ENCODE results near the gene NTRK2.

Gene NTRK2

GRCh38 chr9:84993105-84993504, 323.6 kb downstream of the NTRK2 start:
- no peak for DNase-seq

GRCh38 chr9:84996029-84996428, 326.5 kb downstream of the NTRK2 start:
- no peak for DNase-seq

- DNase-seq = no peak
Measured at GRCh38 chr9:84996716-84997115, 327.2 kb downstream of the NTRK2 start.

GRCh38 chr9:84997472-84997871, 327.9 kb downstream of the NTRK2 start:
- DNase-seq = no peak

DNA sequence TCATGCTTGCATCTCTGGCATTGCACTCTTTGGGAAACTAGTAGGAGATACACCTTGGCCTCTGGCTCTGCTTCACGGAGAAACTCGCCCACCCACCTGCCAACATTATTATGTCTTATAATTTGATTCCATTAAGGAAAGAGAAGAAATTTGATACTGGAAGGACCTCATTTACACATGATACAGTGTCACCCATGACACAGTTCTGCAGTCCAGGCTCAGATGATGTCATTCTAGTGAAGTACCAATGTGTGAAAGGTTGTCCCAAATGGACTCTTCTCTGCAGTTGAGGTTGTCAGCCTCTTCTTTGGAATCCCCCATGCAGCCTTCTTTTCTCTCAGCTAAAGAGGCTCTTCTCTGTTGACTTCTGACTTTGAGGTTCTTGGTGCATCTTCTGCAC, 329.1 kb downstream of the NTRK2 start:
- no peak for DNase-seq

GRCh38 chr9:84999788-85000187, 330.3 kb downstream of the NTRK2 start:
- no peak for DNase-seq

DNA sequence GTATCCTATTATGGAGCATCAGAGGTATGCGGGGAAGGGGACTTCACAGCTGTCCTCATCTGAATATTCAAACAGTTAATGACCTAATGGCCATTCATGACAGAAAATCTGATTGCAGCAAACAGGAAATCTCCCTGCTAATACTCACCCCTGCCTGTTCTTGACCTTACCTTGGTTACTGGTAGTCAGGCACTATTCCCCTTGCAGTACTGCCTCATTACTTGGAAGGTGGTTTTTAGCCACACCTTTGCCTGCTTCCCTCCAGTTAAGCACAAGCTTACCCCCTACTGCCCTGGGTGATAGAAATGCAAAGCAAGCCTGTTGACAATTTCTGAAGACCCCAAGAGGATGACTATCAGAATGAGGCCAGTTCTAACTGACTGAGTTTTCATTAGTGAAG, 332.4 kb downstream of the NTRK2 start:
- DNase-seq = no peak

- DNase-seq = no peak
Measured at GRCh38 chr9:85004818-85005413, 335.4 kb downstream of the NTRK2 start.

DNA sequence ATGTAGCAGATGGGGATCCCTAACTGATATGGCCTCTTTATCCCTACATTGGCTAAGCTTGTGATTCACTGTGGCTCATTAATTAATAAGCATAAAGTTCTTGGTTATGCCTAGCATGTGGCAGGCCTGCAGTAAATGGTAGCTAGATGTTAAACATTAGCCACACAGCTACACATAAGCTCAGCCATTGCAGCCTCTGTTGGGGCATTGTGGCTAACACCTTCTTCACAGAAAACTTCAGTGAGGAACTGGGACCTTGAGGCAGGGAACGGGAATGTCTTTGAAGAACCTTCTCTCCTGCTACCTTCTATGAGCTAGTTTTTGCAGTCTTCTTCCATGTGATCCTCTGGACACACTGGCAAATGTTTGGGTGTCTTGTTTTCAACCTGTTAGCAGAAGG, 338.2 kb downstream of the NTRK2 start:
- no peak for DNase-seq

DNA sequence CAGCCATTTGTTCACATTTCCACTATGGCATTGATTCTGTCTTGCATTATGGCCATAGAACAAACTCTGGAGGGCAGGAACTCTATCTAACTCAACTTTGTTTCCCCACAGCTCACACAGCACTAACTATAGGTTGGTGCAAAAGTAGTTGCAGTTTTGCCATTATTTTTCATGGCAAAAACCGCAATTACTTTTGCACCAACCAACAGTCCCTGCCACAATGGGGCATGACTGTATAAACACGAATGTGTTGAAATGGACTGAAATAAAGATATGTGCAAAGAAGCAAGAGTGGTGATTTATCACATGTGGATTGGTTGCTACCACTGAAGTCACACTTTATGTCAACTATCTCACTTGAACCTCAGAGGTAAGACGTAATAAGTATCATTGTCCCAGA, 338.7 kb downstream of the NTRK2 start:
- DNase-seq = no peak

DNA sequence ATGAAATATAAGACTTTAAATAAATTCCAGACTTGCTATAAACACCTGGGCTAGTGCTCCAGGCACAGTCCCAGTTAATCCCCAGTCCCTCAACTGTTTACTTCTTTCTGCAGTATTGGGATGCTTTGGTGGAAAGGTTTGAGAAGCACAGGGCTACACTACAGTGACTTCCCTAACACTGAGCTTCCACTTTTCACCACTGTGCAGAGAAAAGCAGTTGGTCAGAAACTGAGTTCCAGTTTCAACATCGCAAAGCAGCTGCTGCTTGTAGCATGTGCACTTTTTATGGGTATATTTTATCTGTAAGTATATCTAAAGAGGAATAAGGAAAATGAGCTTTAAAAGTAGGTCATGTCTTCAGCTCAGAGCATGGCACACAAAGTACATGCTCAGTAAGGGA, 339.7 kb downstream of the NTRK2 start:
- DNase-seq = no peak

DNA sequence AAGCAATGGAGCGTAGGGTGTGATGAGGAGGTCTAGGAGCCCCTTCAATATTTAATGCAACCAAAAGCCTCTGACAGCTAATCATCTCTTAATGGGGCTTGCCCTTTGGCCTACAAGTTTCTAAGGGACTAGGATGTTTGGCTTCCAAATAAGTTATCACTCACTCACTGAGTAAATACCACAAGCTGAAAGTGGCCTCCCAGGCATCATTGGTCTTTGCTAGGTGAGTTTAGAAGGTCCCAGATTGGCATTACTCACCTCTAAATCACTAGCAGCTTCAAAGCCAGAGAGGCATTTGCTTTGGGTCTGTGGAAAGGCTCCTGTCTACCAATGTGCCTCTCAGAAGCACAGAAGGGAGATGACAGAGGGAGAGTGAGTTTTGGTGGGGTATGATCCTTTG, 344.2 kb downstream of the NTRK2 start:
- no peak for DNase-seq

DNA sequence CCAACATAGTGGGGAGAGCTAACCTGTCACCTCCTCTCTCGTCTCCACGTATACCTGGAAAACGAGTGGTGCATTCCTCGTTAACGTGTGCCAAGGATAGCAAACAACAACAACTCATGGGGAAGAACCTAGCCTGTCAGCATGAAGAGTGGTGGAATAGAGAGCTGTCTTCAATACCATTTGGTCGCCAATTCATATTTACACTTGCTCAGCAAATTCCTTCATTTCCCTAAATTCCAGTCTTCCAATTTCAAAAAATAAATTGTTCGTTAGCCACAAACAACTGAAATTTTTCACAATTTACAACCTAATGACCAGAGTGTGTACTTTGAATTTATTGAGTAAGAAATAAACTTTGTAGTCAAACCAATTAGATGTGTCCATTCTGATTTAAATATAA, 344.8 kb downstream of the NTRK2 start:
- no peak for DNase-seq

- no peak for DNase-seq
Measured at GRCh38 chr9:85016384-85017006, 347.0 kb downstream of the NTRK2 start.

DNA sequence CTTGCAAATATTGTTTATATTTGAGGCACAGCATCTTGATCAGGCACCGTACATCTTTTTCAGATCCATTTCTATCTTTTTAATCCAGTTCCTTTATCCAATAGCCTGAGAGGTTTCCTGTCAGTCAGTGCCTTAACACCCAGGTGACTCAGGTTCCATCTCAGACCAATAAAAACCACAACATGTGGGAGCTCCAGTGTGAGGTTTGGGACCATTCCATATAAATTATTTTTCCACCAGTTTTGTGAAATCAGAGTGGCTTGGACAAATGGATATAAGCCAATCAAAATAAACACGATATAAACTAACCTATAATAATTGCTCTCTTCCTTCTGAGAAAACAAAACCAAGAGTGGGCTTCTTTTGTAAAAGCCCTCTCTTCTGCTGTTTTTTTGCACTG, 351.3 kb downstream of the NTRK2 start:
- DNase-seq = no peak

GRCh38 chr9:85021686-85022085, 352.2 kb downstream of the NTRK2 start:
- DNase-seq = no peak

DNA sequence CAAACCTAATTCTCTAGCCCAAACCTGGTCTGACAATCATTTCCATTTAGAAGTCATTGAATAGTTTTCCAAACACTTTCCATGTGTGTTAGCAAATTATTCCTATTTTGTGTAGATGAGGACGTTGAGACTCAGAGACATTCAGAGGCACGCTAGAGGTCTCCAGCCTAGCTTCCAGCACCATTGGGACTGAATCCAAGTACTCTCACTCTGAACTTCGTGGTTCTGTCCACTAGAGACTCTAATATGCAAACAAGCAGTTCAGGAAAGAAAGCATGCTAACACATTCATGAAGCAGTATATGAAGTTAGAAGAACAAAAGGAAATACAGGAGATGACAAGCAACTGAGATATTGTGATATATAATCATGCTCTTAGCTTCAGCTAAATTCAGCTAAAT, 354.8 kb downstream of the NTRK2 start:
- DNase-seq = no peak

- no peak for DNase-seq
Measured at GRCh38 chr9:85025638-85026037, 356.1 kb downstream of the NTRK2 start.

DNA sequence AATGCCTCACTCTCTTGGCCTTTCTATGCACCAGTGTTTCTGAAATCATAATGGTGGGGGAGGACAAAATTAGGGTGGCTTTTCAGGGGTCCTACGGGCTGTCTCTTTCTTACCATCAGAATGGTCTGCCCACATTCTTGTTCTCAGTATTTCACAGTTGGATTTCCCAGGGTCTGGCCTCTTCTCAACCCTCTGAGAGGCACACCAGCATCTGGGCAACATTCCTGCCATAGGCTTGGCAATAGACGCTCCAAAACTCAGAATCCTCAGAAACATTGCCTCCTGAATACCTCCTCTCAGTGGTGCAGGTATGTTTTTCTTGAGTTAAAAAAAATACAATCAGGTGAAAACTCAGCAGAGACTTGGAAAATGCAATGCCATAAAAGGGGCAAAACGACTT, 358.3 kb downstream of the NTRK2 start:
- no peak for DNase-seq

- DNase-seq = no peak
Measured at GRCh38 chr9:85030316-85030715, 360.8 kb downstream of the NTRK2 start.

GRCh38 chr9:85036496-85036895, 367.0 kb downstream of the NTRK2 start:
- DNase-seq = no peak

GRCh38 chr9:85038061-85038460, 368.5 kb downstream of the NTRK2 start:
- no peak for DNase-seq

DNA sequence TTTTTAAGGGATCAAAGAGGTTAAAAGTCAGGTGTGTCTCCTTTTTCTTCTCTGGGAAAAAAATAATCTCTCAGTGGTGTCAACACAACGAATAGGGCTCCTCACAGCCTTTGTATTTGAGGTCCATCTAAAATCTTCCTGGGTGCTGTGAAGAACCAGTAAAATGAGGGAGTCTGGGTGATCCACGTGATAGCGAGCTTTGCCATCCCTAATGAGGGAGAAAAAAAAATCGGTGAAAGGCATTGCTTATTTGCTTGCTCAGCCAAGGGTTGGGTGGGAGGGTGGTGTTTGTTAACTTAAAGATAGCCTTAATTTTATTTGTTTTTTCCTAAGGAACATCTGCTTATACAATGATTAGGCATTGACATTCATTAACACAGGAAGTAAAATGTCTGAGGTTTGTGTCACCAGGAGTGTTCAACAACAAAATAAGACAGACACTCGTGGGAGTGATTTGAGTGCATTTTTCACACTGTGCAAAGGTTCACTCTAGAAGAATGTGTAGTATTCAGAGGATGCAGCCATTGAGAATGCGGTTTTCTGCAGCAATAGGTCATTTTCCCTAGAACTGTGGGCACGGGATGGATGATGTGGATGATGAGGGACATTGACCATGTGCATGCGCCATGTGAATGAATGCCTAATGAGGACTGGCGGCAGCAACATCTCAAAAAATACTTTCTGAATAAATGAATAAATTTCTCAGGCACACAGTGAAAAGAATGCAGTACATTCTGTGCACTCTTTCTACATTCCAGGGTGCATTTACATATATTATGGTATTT, 369.5 kb downstream of the NTRK2 start:
- DNase-seq = no peak

DNA sequence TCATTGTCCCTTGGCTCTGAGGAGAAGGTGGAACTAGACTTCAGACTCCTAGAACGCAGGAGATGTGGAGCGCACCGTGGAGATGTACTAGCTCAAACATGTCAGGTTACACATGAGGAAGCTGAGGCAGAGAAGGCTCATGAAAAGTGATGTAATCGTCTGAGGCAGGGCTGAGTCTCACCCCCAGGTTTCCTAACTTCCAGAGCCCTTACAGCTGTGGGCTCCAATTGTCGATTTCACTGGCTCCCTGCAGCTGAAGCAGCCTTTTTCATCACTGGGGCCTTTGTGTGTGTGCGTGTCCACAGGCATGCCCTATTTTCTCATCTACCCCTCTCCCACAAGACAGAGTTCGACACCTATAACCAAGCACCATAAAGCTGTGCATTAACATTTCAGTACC, 370.6 kb downstream of the NTRK2 start:
- DNase-seq = no peak
